H9 (cell line): ENCODE data around the gene TOP1. TPM values are rescaled to one million over a fixed set of nuclear protein-coding genes. Genes with fewer than 3 reads are reported as not detected.

Experiments
- DNase-seq: peaks from one replicate; pipeline ENCODE4 v3.0.0-alpha.2; 2017
- H2AFZ ChIP-seq: one replicate; pipeline ENCODE4 v1.6.1; 2013; ENCODE audit warnings: mild to moderate bottlenecking, low read length, control low read depth, moderate library complexity
- H2AK5ac ChIP-seq: 2 replicates; pipeline ENCODE4 v1.6.1; 2013; ENCODE audit warnings: low read length, control low read depth, mixed read lengths; ENCODE audit not compliant: insufficient read length
- H2BK120ac ChIP-seq: one replicate; pipeline ENCODE4 v1.6.1; 2013; ENCODE audit warnings: low read depth, mild to moderate bottlenecking, low read length, control low read depth, inconsistent platforms; ENCODE audit not compliant: poor library complexity, severe bottlenecking
- H2BK12ac ChIP-seq: 2 replicates; pipeline ENCODE4 v1.6.1; 2013; ENCODE audit warnings: low read length, control low read depth, mixed read lengths, low read depth; ENCODE audit not compliant: insufficient read length
- H2BK15ac ChIP-seq: 2 replicates; pipeline ENCODE4 v1.6.1; 2013; ENCODE audit warnings: low read depth, low read length, control low read depth
- H2BK20ac ChIP-seq: one replicate; pipeline ENCODE4 v1.6.1; 2013; ENCODE audit warnings: low read depth, mild to moderate bottlenecking, low read length, control low read depth, inconsistent platforms; ENCODE audit not compliant: poor library complexity, severe bottlenecking
- H2BK5ac ChIP-seq: 2 replicates; pipeline ENCODE4 v1.6.1; 2013; ENCODE audit warnings: low read length, control low read depth, mixed read lengths; ENCODE audit not compliant: insufficient read length
- H3K14ac ChIP-seq: 2 replicates; pipeline ENCODE4 v1.6.1; 2013; ENCODE audit warnings: low read length, control low read depth; ENCODE audit not compliant: insufficient read depth
- H3K18ac ChIP-seq: 2 replicates; pipeline ENCODE4 v1.6.1; 2013; ENCODE audit warnings: low read depth, mild to moderate bottlenecking, mixed read lengths, low read length, control low read depth; ENCODE audit not compliant: insufficient read length
- H3K23ac ChIP-seq: 2 replicates; pipeline ENCODE4 v1.6.1; 2013; ENCODE audit warnings: low read length, control low read depth, mixed read lengths, low read depth; ENCODE audit not compliant: insufficient read length
- H3K23me2 ChIP-seq: 2 replicates; pipeline ENCODE4 v1.6.1; 2013; ENCODE audit warnings: low read depth, mild to moderate bottlenecking, mixed read lengths, low read length, control low read depth; ENCODE audit not compliant: insufficient read length, poor library complexity, severe bottlenecking
- H3K27ac ChIP-seq: 2 replicates; pipeline ENCODE4 v1.5.1; 2013; ENCODE audit warnings: low read length, control low read depth, mixed read lengths, low read depth; ENCODE audit not compliant: insufficient read length
- H3K27me3 ChIP-seq: 2 replicates; pipeline ENCODE4 v1.6.1; 2013; ENCODE audit warnings: low read length, control low read depth, inconsistent platforms; ENCODE audit not compliant: insufficient read depth
- H3K4ac ChIP-seq: 2 replicates; pipeline ENCODE4 v1.6.1; 2013; ENCODE audit warnings: low read depth, mild to moderate bottlenecking, control low read depth, inconsistent platforms, low read length, moderate library complexity
- H3K4me1 ChIP-seq: 2 replicates; pipeline ENCODE4 v1.6.1; 2013; ENCODE audit warnings: low read length, control low read depth, inconsistent platforms; ENCODE audit not compliant: insufficient read depth
- H3K4me2 ChIP-seq: 2 replicates; pipeline ENCODE4 v1.6.1; 2013; ENCODE audit warnings: low read length, control low read depth, mixed read lengths; ENCODE audit not compliant: insufficient read length, insufficient read depth
- H3K56ac ChIP-seq: 2 replicates; pipeline ENCODE4 v1.6.1; 2013; ENCODE audit warnings: low read depth, mild to moderate bottlenecking, mixed read lengths, low read length, control low read depth; ENCODE audit not compliant: insufficient read length
- H3K79me1 ChIP-seq: 2 replicates; pipeline ENCODE4 v1.6.1; 2013; ENCODE audit warnings: low read depth, mild to moderate bottlenecking, moderate library complexity, low read length, control low read depth, inconsistent platforms; ENCODE audit not compliant: insufficient read depth, poor library complexity, severe bottlenecking
- H3K79me2 ChIP-seq: 2 replicates; pipeline ENCODE4 v1.6.1; 2013; ENCODE audit warnings: low read length, control low read depth, inconsistent platforms; ENCODE audit not compliant: insufficient read depth
- H3K9ac ChIP-seq: 2 replicates; pipeline ENCODE4 v1.6.1; 2013; ENCODE audit warnings: low read length, control low read depth, mixed read lengths; ENCODE audit not compliant: insufficient read length; ENCODE audit errors: extremely low read depth
- H3K9me3 ChIP-seq: one replicate; pipeline ENCODE4 v1.6.1; 2013; ENCODE audit warnings: low read depth, low read length, inconsistent platforms; ENCODE audit not compliant: control insufficient read depth
- H3T11ph ChIP-seq: one replicate; pipeline ENCODE4 v1.6.1; 2013; ENCODE audit warnings: mild to moderate bottlenecking, low read length, control low read depth, inconsistent platforms
- H4K20me1 ChIP-seq: one replicate; pipeline ENCODE4 v1.6.1; 2013; ENCODE audit not compliant: control insufficient read depth, insufficient read length, insufficient read depth
- H4K5ac ChIP-seq: 2 replicates; pipeline ENCODE4 v1.6.1; 2013; ENCODE audit warnings: low read depth, mild to moderate bottlenecking, mixed read lengths, low read length, control low read depth; ENCODE audit not compliant: insufficient read length
- H4K8ac ChIP-seq: replicated peaks from 2 replicates; pipeline ENCODE4 v1.6.1; 2013; ENCODE audit warnings: low read length, control low read depth, mixed read lengths, low read depth; ENCODE audit not compliant: insufficient read length
- H4K91ac ChIP-seq: 2 replicates; pipeline ENCODE4 v1.6.1; 2013; ENCODE audit warnings: low read depth, mild to moderate bottlenecking, moderate library complexity, mixed read lengths, low read length, control low read depth; ENCODE audit not compliant: insufficient read length
- H3K27ac Mint-ChIP-seq, 3 experiments: 2 replicates in 2 of 3; 3 replicates in 1 of 3; pipeline ENCODE4 v1.8.0; 2020 to 2021; ENCODE audit warnings: mixed read lengths in 3 of 3, mild to moderate bottlenecking in 1 of 3, moderate library complexity in 1 of 3
- H3K27me3 Mint-ChIP-seq: 2 replicates; pipeline ENCODE4 v1.8.0; 2021; ENCODE audit warnings: low read depth, mild to moderate bottlenecking, moderate library complexity, mixed read lengths
- H3K36me3 Mint-ChIP-seq, 3 experiments: 2 replicates in 2 of 3; 3 replicates in 1 of 3; pipeline ENCODE4 v1.8.0; 2020 to 2021; ENCODE audit warnings: low read depth in 3 of 3, mixed read lengths in 3 of 3; ENCODE audit not compliant: insufficient read depth in 1 of 3
- H3K4me1 Mint-ChIP-seq, 2 experiments: 2 replicates each; pipeline ENCODE4 v1.8.0; 2020; ENCODE audit warnings: mixed read lengths in 2 of 2
- H3K4me3 Mint-ChIP-seq, 2 experiments: 2 replicates in 1 of 2; 3 replicates in 1 of 2; pipeline ENCODE4 v1.8.0; 2020 to 2021; ENCODE audit warnings: mild to moderate bottlenecking in 2 of 2, mixed read lengths in 2 of 2, moderate library complexity in 1 of 2
- H3K9me3 Mint-ChIP-seq, 2 experiments: 2 replicates in 1 of 2; 3 replicates in 1 of 2; pipeline ENCODE4 v1.8.0; 2020; ENCODE audit warnings: mild to moderate bottlenecking in 2 of 2, mixed read lengths in 2 of 2, moderate library complexity in 1 of 2
- WGBS: extraction: QIAGEN DNeasy Blood & Tissue Kit; methylation state at CpG from one replicate; pipeline ENCODE4 v1.1.7; 2013; ENCODE audit warnings: missing lambda C conversion rate, low lambda C conversion rate, mixed read lengths; ENCODE audit not compliant: insufficient read length; ENCODE audit errors: extremely low coverage; 5-methylcytosine and 5-hydroxymethylcytosine counted together
- total RNA-seq: library from RNA; stranded (reverse); gene quantifications from 2 replicates; pipeline ENCODE4 v1.2.1, GENCODE V29; 2021
- TF ChIP-seq, protein P1 (sequence below): fragments of 200-600 bp; sonication (generic); conservative IDR thresholded peaks from 3 replicates; pipeline ENCODE4 v1.8.0; 2021; ENCODE audit warnings: antibody characterized with exemption, mild to moderate bottlenecking

Gene TOP1
- total RNA-seq, 1 experiment from 2014 or later, result 96.4 TPM

DNA sequence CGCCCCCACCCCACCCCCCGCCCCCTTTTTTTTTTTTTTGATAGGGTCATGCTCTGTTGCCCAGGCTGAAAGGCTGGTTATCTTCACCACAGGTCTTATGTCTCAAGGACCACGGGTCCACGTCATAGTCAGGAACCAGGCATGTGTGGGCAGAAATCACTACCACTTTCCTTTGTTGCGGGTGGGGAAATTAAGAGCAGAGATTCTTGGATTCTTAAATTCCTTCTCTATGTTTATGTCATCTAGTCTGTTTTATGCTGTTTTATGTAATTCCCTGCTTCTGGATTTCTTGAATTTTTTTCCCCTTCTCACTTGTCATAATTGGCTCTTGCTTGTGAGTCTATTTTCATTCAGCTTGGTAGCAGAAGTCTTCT lies 82.9 kb downstream of the TOP1 start:
- no peak overlapping the region for H3K14ac ChIP-seq
- H3K79me1 ChIP-seq, result no peaks in the 10 kb centered on the region
- H2BK15ac ChIP-seq, result no peak overlapping the region
- H2BK120ac ChIP-seq, result no peak overlapping the region
- no peak overlapping the region for H3K27ac Mint-ChIP-seq
- H3K27me3 Mint-ChIP-seq, result no peaks in the 10 kb centered on the region
- no peaks in the 10 kb centered on the region for H3K9me3 ChIP-seq
- no peak overlapping the region for H3K18ac ChIP-seq
- no peaks in the 10 kb centered on the region; the same call in 1 of the 2 replicates for H3K79me2 ChIP-seq
- no peaks in the 10 kb centered on the region for H3K9me3 Mint-ChIP-seq
- H3K23ac ChIP-seq, result no peak overlapping the region
- no peak overlapping the region for H3K4ac ChIP-seq
- no peak for DNase-seq
- no peak overlapping the region for H3K9ac ChIP-seq
- H4K8ac ChIP-seq, result no peak overlapping the region
- no peak overlapping the region for H4K5ac ChIP-seq
- no peak overlapping the region for H3T11ph ChIP-seq
- peaks cover 34 to 83% (median 71%) of the 10 kb centered on the region in 3 experiments; a peak in 6 of 7 replicates for H3K36me3 Mint-ChIP-seq
- H2BK20ac ChIP-seq, result no peak overlapping the region
- no peaks in the 10 kb centered on the region for H3K23me2 ChIP-seq
- H2AFZ ChIP-seq, result no peak overlapping the region
- no peaks in the 10 kb centered on the region for H3K4me1 ChIP-seq
- H2BK5ac ChIP-seq, result no peak overlapping the region
- no peaks in the 10 kb centered on the region for H4K20me1 ChIP-seq
- H3K27ac ChIP-seq, result no peak overlapping the region
- no CpG with 5 or more reads among the region's 5 CpGs for WGBS
- H2AK5ac ChIP-seq, result no peak overlapping the region
- H3K27me3 ChIP-seq, result no peaks in the 10 kb centered on the region
- H3K4me3 Mint-ChIP-seq, result no peak overlapping the region
- no peak overlapping the region for H4K91ac ChIP-seq
- TF ChIP-seq, protein P1, sequence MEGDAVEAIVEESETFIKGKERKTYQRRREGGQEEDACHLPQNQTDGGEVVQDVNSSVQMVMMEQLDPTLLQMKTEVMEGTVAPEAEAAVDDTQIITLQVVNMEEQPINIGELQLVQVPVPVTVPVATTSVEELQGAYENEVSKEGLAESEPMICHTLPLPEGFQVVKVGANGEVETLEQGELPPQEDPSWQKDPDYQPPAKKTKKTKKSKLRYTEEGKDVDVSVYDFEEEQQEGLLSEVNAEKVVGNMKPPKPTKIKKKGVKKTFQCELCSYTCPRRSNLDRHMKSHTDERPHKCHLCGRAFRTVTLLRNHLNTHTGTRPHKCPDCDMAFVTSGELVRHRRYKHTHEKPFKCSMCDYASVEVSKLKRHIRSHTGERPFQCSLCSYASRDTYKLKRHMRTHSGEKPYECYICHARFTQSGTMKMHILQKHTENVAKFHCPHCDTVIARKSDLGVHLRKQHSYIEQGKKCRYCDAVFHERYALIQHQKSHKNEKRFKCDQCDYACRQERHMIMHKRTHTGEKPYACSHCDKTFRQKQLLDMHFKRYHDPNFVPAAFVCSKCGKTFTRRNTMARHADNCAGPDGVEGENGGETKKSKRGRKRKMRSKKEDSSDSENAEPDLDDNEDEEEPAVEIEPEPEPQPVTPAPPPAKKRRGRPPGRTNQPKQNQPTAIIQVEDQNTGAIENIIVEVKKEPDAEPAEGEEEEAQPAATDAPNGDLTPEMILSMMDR, result no peak
- H2BK12ac ChIP-seq, result no peak overlapping the region
- no peak overlapping the region for H3K4me2 ChIP-seq
- no peak overlapping the region for H3K56ac ChIP-seq
- H3K4me1 Mint-ChIP-seq, result no peaks in the 10 kb centered on the region
